ENCODE data around the gene RDM1. TPM values are rescaled to one million over a fixed set of nuclear protein-coding genes. Genes with fewer than 3 reads are reported as not detected.

The RDM1 gene
- total RNA-seq, 1 experiment from 2014 or later, result 5.5 TPM

- Histone ChIP-seq H3K27me3 (ENCODE audit: control insufficient read depth, insufficient read depth, low read length) (no peaks in the 10 kb centered on the region), H3K9me3 (ENCODE audit: control insufficient read depth, insufficient read depth, low read depth, low read length) (no peaks in the 10 kb centered on the region), H3K4me3 (ENCODE audit: low read depth in 2 of 2, low read length in 2 of 2) (no peak overlapping the region), H3K27ac (ENCODE audit: low read length) (no peak overlapping the region), H3K36me3 (ENCODE audit: control insufficient read depth, insufficient read depth, low read length) (no peaks in the 10 kb centered on the region), H3K4me1 (ENCODE audit: control insufficient read depth, insufficient read depth, low read length) (no peaks in the 10 kb centered on the region)
- TF ChIP-seq CTCF (IDR thresholded peaks at IDR 0.05) (no peak), TCF7L2 (IDR thresholded peaks at IDR 0.05; ENCODE audit: low read depth, low read length) (no peak), SIN3A (IDR thresholded peaks at IDR 0.05; ENCODE audit: borderline replicate concordance, insufficient read depth, low read depth, low read length) (no peak), POLR2AphosphoS5 (IDR thresholded peaks at IDR 0.05; ENCODE audit: low read depth, low read length) (no peak), REST (IDR thresholded peaks at IDR 0.05; ENCODE audit: insufficient read depth in 1 of 2, low read depth in 2 of 2, low read length in 1 of 2) (no peak)
- ATAC-seq, result no peak
- intact Hi-C loops (cut with micrococcal nuclease; ENCODE audit: unreplicated experiment) (no loop called here), in situ Hi-C loops (cut with HindIII; ENCODE audit: low pct_unique_long_range_greater_than_20kb, low sequenced_read_pairs) (no loop called here)
- BruUV-seq (replicated peaks), result no TSS peak
- no peak for DNase-seq (ENCODE audit: low read depth, low spot score)
- CTCF ChIA-PET, result no interaction called here
- POLR2A ChIA-PET, result no interaction called here
Measured at GRCh38 chr17:35953720-35954119, 23.1 kb upstream of the RDM1 start.

- TF ChIP-seq SIN3A (IDR thresholded peaks at IDR 0.05; ENCODE audit: borderline replicate concordance, insufficient read depth, low read depth, low read length) (no peak), POLR2AphosphoS5 (IDR thresholded peaks at IDR 0.05; ENCODE audit: low read depth, low read length) (no peak), REST (IDR thresholded peaks at IDR 0.05; ENCODE audit: insufficient read depth in 1 of 2, low read depth in 2 of 2, low read length in 1 of 2) (no peak), TCF7L2 (IDR thresholded peaks at IDR 0.05; ENCODE audit: low read depth, low read length) (no peak), CTCF (IDR thresholded peaks at IDR 0.05) (no peak)
- BruUV-seq (replicated peaks), result no TSS peak
- Histone ChIP-seq H3K9me3 (ENCODE audit: control insufficient read depth, insufficient read depth, low read depth, low read length) (no peaks in the 10 kb centered on the region), H3K27ac (ENCODE audit: low read length) (no peak overlapping the region), H3K4me1 (ENCODE audit: control insufficient read depth, insufficient read depth, low read length) (no peaks in the 10 kb centered on the region), H3K36me3 (ENCODE audit: control insufficient read depth, insufficient read depth, low read length) (no peaks in the 10 kb centered on the region), H3K27me3 (ENCODE audit: control insufficient read depth, insufficient read depth, low read length) (no peaks in the 10 kb centered on the region), H3K4me3 (ENCODE audit: low read depth in 2 of 2, low read length in 2 of 2) (no peak overlapping the region)
- no peak for ATAC-seq
- DNase-seq (ENCODE audit: low read depth, low spot score), result no peak
- ChIA-PET POLR2A (no interaction called here), CTCF (interaction anchor here (0.6 to 1.7 kb wide), 3 partner anchors 10 to 199 kb away, joined by 8 to 10 read pairs (median 9); no protein-coding TSS in a partner anchor)
- intact Hi-C loops (cut with micrococcal nuclease; ENCODE audit: unreplicated experiment), result no loop called here
- in situ Hi-C loops (cut with HindIII; ENCODE audit: low pct_unique_long_range_greater_than_20kb, low sequenced_read_pairs), result no loop called here
Measured at GRCh38 chr17:35949401-35949800, 18.8 kb upstream of the RDM1 start.
